ENCODE measurements around the gene EFCAB10.

DNA sequence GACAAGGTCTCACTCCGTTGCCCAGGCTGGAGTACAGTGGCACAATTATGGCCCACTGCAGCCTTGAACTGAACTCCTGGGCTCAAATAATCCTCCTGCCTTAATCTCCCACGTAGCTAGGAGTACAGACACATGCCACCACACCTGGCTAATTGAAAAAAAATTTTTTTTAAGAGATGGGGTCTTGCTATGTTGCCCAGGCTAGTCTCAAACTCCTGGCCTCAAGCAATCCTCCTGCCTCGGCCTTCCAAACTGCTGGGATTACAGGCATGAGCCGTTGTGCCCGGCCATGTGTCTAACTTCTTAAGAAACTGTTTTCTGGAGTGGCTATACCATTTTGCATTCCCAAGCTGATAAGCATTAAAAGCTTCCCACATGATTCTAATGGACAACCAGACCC, 9.5 kb upstream of the EFCAB10 start:
- TF ChIP-seq POLR2A (IDR thresholded peaks at IDR 0.05) (no peak), POLR2AphosphoS5 (IDR thresholded peaks at IDR 0.05) (no peak)
- TF ChIP-seq, protein P1, sequence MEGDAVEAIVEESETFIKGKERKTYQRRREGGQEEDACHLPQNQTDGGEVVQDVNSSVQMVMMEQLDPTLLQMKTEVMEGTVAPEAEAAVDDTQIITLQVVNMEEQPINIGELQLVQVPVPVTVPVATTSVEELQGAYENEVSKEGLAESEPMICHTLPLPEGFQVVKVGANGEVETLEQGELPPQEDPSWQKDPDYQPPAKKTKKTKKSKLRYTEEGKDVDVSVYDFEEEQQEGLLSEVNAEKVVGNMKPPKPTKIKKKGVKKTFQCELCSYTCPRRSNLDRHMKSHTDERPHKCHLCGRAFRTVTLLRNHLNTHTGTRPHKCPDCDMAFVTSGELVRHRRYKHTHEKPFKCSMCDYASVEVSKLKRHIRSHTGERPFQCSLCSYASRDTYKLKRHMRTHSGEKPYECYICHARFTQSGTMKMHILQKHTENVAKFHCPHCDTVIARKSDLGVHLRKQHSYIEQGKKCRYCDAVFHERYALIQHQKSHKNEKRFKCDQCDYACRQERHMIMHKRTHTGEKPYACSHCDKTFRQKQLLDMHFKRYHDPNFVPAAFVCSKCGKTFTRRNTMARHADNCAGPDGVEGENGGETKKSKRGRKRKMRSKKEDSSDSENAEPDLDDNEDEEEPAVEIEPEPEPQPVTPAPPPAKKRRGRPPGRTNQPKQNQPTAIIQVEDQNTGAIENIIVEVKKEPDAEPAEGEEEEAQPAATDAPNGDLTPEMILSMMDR (IDR thresholded peaks at IDR 0.05), result no peak

Measured in breast epithelium (tissue), 3 donors.